Fibroblast of pulmonary artery (primary cell): Measurements from ENCODE around the gene AHI1.

ENCODE experiments used
- DNase-seq: peaks from one replicate; pipeline ENCODE4 v3.0.0-alpha.2; 2010; ENCODE audit warnings: low read depth
- H3K4me3 ChIP-seq: replicated peaks from 2 replicates; pipeline ENCODE4 v1.5.1; 2011; ENCODE audit warnings: low read depth, mild to moderate bottlenecking, control low read depth, low read length, moderate library complexity
- TF ChIP-seq, protein P1 (sequence below): IDR thresholded peaks from 2 replicates; pipeline ENCODE4 v1.5.1; 2011; ENCODE audit warnings: mild to moderate bottlenecking, control low read depth, low read length, inconsistent platforms; ENCODE audit errors: missing control alignments

Gene AHI1

DNA sequence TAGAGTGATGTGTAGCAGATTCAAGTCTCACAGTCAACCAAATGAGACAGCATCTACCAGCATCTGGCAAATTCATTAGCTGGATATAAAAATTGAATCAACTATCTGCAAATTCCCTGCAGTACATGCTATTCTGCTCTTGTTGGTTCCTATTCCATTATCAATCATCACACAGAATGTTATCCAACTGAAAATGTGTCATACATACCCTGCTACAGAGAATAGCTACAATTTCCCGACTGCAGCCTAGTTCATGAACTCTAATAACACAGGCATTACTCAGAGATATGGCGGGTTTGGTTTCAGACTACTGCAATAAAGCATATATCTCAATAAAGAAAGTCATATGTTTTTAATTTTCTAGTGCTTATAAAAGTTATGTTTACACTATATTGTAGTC lies 78.4 kb downstream of the AHI1 start:
- TF ChIP-seq, protein P1, sequence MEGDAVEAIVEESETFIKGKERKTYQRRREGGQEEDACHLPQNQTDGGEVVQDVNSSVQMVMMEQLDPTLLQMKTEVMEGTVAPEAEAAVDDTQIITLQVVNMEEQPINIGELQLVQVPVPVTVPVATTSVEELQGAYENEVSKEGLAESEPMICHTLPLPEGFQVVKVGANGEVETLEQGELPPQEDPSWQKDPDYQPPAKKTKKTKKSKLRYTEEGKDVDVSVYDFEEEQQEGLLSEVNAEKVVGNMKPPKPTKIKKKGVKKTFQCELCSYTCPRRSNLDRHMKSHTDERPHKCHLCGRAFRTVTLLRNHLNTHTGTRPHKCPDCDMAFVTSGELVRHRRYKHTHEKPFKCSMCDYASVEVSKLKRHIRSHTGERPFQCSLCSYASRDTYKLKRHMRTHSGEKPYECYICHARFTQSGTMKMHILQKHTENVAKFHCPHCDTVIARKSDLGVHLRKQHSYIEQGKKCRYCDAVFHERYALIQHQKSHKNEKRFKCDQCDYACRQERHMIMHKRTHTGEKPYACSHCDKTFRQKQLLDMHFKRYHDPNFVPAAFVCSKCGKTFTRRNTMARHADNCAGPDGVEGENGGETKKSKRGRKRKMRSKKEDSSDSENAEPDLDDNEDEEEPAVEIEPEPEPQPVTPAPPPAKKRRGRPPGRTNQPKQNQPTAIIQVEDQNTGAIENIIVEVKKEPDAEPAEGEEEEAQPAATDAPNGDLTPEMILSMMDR: no peak
- no peak overlapping the region for H3K4me3 ChIP-seq
- DNase-seq: peak; percentile 72

DNA sequence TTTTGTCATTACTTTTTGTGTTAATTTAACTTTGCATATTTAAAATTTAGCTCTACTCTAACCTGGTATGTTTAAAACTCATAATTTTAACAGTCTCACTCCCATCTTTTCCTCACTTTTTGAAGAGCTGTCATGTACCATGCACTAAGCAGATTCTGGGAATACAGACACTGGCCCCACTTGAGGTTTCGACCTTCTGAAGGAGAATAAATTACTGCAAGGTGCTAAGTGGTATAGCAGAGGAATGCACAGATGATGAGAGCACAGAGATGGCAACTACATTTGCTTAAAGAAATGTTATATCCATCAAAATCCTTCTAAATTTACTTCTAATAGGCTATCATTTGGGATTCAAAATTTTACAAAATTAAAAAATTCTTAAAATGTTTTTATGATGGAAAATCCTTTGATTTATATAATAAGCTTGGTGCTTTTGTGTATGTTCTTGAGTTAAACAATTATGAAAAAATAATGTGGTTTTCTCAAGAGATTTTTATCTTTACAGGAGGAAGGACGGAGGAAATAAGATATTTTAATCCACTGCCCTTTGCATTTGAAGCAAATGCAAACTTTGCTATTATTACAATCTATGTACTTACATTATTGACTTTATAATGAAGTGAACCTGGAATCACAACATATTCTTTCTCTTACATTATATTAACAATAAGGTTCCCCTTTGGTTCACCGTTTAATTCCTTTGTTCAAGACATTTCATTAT lies 79.3 kb downstream of the AHI1 start:
- TF ChIP-seq, protein P1: no peak
- no peak overlapping the region for H3K4me3 ChIP-seq
- no peak for DNase-seq

DNA sequence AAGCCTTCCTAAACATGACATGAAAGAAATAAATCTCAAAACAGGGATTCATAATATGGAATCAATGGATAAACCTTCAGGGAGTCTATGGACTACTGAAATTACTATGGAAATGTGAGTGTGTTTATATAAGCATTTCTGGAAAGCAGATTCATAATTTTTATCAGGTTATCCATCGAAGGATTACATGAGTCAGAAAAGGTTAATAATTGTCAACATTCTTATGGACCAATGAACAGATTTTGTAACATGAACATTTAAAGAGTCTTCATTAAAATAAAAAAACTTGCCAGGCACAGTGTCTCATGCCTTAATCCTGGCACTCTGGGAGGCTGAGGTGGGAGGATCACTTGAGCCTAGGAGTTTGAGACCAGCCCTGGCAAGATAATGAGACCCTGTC lies 84.8 kb downstream of the AHI1 start:
- TF ChIP-seq, protein P1: no peak
- no peak overlapping the region for H3K4me3 ChIP-seq
- DNase-seq: no peak

DNA sequence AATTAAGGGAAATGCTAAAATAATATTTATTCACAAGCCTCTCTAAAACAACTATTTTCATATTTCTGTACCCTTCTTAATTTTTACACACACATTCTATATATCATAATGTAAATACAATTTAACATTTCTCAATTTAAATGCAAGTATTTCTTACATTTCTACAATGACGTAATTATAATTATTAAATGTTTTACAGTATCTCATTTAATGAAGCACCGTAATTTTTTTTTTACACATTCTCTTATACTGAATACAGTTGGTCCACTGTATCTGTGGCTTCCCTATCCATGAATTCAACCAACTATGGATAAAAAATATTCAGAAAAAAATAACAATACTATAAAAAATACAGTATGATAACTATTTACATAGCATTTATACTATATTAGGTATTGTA lies 85.7 kb downstream of the AHI1 start:
- TF ChIP-seq, protein P1: no peak
- H3K4me3 ChIP-seq: no peak overlapping the region
- no peak for DNase-seq

DNA sequence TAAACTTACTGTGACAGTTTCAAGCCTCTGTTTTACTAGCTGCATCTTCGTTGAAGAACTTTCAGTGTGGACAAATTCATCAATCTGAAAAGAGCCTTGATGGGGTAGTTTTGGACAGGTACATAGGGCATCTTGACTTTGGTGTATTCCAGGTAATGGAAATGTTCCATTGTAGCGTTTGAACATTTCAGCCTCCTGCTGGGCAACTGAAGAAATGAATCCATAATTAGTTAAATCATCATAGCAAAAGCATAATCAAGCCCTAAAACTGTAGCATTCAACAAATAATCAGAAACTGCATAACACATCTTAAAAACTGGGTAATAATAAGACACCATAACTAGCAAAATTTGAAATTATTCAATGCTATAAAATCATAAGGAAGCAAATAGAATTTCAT lies 86.2 kb downstream of the AHI1 start:
- DNase-seq: peak; percentile 17
- TF ChIP-seq, protein P1: peak; percentile 39
- no peak overlapping the region for H3K4me3 ChIP-seq

DNA sequence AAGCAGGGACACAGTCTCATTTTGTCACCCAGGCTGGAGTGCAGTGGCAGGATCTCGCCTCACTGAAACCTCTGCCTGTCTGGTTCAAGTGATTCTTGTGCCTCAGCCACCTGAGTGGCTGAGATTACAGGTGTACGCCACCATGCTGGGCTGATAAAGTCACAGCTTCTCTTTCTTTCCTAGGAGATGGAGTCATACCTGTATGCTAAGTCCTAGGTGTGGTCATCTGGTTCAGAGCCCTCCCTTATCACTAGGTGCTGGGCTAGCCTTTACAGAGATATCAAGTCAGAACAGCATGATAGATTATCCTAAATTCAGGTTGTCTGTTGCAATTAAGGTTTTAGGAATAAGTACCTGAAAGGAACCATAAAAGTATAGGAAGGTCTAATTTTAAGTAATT lies 86.7 kb downstream of the AHI1 start:
- TF ChIP-seq, protein P1: no peak
- DNase-seq: no peak
- no peak overlapping the region for H3K4me3 ChIP-seq

DNA sequence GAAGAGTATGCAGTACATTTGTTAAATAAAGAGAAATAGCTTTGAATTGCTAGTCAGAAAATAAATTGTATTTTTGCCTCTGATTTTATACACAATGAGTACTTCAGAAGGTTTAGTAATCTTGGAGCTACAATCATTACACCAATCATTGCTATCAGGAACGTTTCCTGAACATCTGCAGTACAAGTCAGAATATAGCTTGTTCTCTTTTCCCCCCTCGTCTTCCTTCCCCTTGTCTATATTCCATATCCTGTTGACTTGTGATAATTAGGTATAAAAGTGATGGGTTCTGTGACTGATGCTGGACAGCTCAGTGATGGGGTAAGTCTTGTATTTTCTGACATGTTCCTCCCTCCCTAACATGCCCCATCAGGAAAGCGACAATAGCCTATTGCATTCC lies 94.0 kb downstream of the AHI1 start:
- TF ChIP-seq, protein P1: no peak
- H3K4me3 ChIP-seq: no peak overlapping the region
- DNase-seq: no peak
